CD4-positive, alpha-beta T cell treated with Interferon alpha-2 for 1 hour (primary cell): ENCODE measurements around the gene HUWE1.
"Not testable (repeated sequence)": the region's sequence is repeated elsewhere in the genome, so short reads cannot be mapped to it uniquely, and the experiment has no call there.

Source experiments
- DNase-seq, 2 donors: peaks; one replicate each; pipeline ENCODE4 v3.0.0-alpha.2; 2020 to 2022

The HUWE1 gene

GRCh38 chrX:53598169-53598568 is 88.3 kb downstream of the HUWE1 start:
- DNase-seq = no peak

- DNase-seq = no peak
Measured at GRCh38 chrX:53595266-53595810, 91.2 kb downstream of the HUWE1 start.

- no peak for DNase-seq
Measured at GRCh38 chrX:53594354-53594753, 92.2 kb downstream of the HUWE1 start.

GRCh38 chrX:53587795-53588420 is 98.6 kb downstream of the HUWE1 start:
- DNase-seq = no peak

- no peak for DNase-seq
Measured at GRCh38 chrX:53584891-53585290, 101.6 kb downstream of the HUWE1 start.

GRCh38 chrX:53583571-53583970 is 102.9 kb downstream of the HUWE1 start:
- DNase-seq = no peak

GRCh38 chrX:53580742-53581504 is 105.6 kb downstream of the HUWE1 start:
- no peak for DNase-seq

- DNase-seq = no peak
Measured at GRCh38 chrX:53571494-53571893, 115.0 kb downstream of the HUWE1 start.

- no peak for DNase-seq
Measured at GRCh38 chrX:53563324-53563723, 123.2 kb downstream of the HUWE1 start.

GRCh38 chrX:53561912-53562311 is 124.6 kb downstream of the HUWE1 start:
- DNase-seq = no peak

GRCh38 chrX:53558646-53559045 is 127.9 kb downstream of the HUWE1 start:
- no peak for DNase-seq

- DNase-seq = no peak
Measured at GRCh38 chrX:53556868-53557267, 129.7 kb downstream of the HUWE1 start.

- no peak for DNase-seq
Measured at GRCh38 chrX:53550756-53551463, 135.6 kb downstream of the HUWE1 start.

- peak in 1 of 2 donors; percentile 16 for DNase-seq
Measured at GRCh38 chrX:53547668-53548067, 138.9 kb downstream of the HUWE1 start.

GRCh38 chrX:53544936-53545335 is 141.6 kb downstream of the HUWE1 start:
- no peak for DNase-seq

GRCh38 chrX:53538781-53539180 is 147.7 kb downstream of the HUWE1 start:
- DNase-seq = no peak

- not testable (repeated sequence) for DNase-seq
Measured at GRCh38 chrX:53531255-53531966, 155.1 kb downstream of the HUWE1 start.

GRCh38 chrX:53526999-53527398 is 159.5 kb downstream of the HUWE1 start:
- DNase-seq = no peak

- no peak for DNase-seq
Measured at GRCh38 chrX:53511322-53511721, 175.2 kb downstream of the HUWE1 start.

GRCh38 chrX:53504035-53504434 is 182.5 kb downstream of the HUWE1 start:
- not testable (repeated sequence) for DNase-seq

- DNase-seq = no peak
Measured at GRCh38 chrX:53494436-53494835, 192.1 kb downstream of the HUWE1 start.

- no peak for DNase-seq
Measured at GRCh38 chrX:53486285-53486684, 200.2 kb downstream of the HUWE1 start.

GRCh38 chrX:53483838-53484405 is 202.6 kb downstream of the HUWE1 start:
- no peak for DNase-seq
